ENCODE data around the gene AKR1D1.
"Not testable (repeated sequence)": the region's sequence is repeated elsewhere in the genome, so short reads cannot be mapped to it uniquely, and the experiment has no call there.

AKR1D1 gene

DNA sequence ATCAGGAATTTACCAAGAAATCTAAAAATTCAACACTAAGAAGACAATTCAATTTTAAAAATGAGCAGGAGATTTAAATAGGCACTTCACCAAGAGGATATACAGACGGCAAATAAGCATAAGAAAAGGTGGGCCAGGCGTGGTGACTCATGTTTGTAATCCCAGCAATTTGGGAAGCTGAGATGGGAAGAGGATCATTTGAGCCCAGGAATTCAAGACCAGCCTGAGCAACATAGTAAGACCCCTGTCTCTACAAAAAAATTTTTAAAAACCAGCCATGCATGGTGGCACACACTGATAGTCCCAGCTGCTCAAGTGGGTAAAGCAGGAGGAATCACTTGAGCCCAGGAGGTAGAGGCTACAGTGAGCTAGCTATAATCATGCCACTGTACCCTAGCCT is 3.5 kb upstream of the AKR1D1 start:
- no peak overlapping the region for H3K9ac ChIP-seq (ENCODE audit: low read length)
- peak overlapping the region; percentile 88 for H3K27ac ChIP-seq (ENCODE audit: low read depth, low read length)
- no peak overlapping the region for H3K4me3 ChIP-seq (ENCODE audit: low read depth, low read length)
- H3K9me3 ChIP-seq (ENCODE audit: control insufficient read depth, insufficient read depth, low read depth, low read length) = peaks cover 44% of the 10 kb centered on the region
- H3K27me3 ChIP-seq (ENCODE audit: control insufficient read depth, insufficient read depth, low read length) = no peaks in the 10 kb centered on the region
- peaks cover 17% of the 10 kb centered on the region; the same call in 1 of the 2 replicates for H3K4me1 ChIP-seq (ENCODE audit: control insufficient read depth, insufficient read depth, low read length)
- H3K36me3 ChIP-seq (ENCODE audit: control insufficient read depth, insufficient read depth, low read length) = 0 out of 2 replicates have a peak, but pooled peaks cover 3% of the 10 kb centered on the region

DNA sequence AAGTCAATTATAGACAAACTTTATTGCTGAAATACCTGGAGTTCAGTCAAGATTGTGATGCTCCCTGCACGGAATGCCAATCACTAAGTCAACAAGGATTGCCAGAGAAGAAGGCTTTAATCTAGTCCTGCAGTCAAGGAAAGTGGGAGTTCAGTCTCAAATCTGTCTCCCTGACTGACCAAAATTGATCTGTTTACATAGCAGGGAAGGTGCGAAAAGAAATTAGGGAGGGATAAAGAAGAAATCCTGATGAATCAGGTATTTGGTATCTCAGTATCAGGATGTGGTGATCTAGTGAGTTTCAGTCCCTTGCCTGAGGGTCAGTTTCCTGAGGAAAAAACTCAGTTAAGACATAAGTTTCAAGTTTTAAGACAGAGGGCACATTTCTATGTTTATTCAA is 2.1 kb upstream of the AKR1D1 start:
- no peak overlapping the region for H3K4me3 ChIP-seq (ENCODE audit: low read depth, low read length)
- H3K27ac ChIP-seq (ENCODE audit: low read depth, low read length) = no peak overlapping the region
- peaks cover 17% of the 10 kb centered on the region; the same call in 1 of the 2 replicates for H3K4me1 ChIP-seq (ENCODE audit: control insufficient read depth, insufficient read depth, low read length)
- 0 out of 2 replicates have a peak, but pooled peaks cover 3% of the 10 kb centered on the region for H3K36me3 ChIP-seq (ENCODE audit: control insufficient read depth, insufficient read depth, low read length)
- H3K9ac ChIP-seq (ENCODE audit: low read length) = no peak overlapping the region
- H3K27me3 ChIP-seq (ENCODE audit: control insufficient read depth, insufficient read depth, low read length) = no peaks in the 10 kb centered on the region
- peaks cover 47% of the 10 kb centered on the region for H3K9me3 ChIP-seq (ENCODE audit: control insufficient read depth, insufficient read depth, low read depth, low read length)

DNA sequence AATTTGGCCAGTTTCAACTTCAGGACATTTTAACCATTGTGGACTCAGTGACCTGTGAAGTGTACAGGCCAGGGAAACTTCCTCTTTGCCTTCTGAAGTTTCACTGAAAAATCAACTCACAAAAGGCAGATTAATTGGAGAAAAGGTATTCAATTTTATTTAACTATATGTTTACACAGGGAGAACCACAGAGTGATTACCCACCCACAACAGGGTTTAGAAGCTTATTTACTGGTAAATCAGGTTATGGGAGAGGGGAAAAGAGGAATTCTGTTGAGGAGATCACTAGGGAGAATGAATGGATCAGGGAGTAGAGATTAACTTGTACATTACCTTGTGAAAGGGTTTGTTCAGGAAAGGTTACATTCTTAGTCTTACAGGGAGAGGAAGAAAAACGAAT is 1.7 kb upstream of the AKR1D1 start:
- H3K9me3 ChIP-seq (ENCODE audit: control insufficient read depth, insufficient read depth, low read depth, low read length) = peaks cover 47% of the 10 kb centered on the region
- H3K4me1 ChIP-seq (ENCODE audit: control insufficient read depth, insufficient read depth, low read length) = peaks cover 17% of the 10 kb centered on the region; the same call in 1 of the 2 replicates
- H3K36me3 ChIP-seq (ENCODE audit: control insufficient read depth, insufficient read depth, low read length) = 0 out of 2 replicates have a peak, but pooled peaks cover 3% of the 10 kb centered on the region
- no peaks in the 10 kb centered on the region for H3K27me3 ChIP-seq (ENCODE audit: control insufficient read depth, insufficient read depth, low read length)
- no peak overlapping the region for H3K4me3 ChIP-seq (ENCODE audit: low read depth, low read length)
- H3K9ac ChIP-seq (ENCODE audit: low read length) = no peak overlapping the region
- H3K27ac ChIP-seq (ENCODE audit: low read depth, low read length) = no peak overlapping the region

DNA sequence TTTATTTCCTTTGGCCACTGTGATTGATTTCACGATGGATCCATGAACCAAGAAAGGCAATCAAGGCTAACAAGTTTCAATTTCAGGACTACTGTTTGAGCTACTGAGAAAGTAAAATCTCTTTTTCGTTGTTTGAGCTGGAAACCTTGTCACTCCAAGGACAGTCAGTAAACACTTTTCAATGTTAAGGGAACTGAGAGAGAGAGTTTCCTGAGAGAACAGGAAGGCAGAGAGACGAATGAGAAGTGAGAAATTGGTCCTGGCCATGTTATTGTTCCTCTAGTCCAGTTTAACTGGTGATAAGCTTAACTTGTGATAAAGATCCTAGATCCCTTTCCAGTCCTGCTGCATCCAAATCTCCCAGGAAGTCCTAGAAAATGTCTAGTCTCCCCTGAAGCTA is 909 bp upstream of the AKR1D1 start:
- no peak overlapping the region for H3K9ac ChIP-seq (ENCODE audit: low read length)
- H3K9me3 ChIP-seq (ENCODE audit: control insufficient read depth, insufficient read depth, low read depth, low read length) = peaks cover 47% of the 10 kb centered on the region
- H3K36me3 ChIP-seq (ENCODE audit: control insufficient read depth, insufficient read depth, low read length) = 0 out of 2 replicates have a peak, but pooled peaks cover 3% of the 10 kb centered on the region
- no peak overlapping the region for H3K27ac ChIP-seq (ENCODE audit: low read depth, low read length)
- H3K4me3 ChIP-seq (ENCODE audit: low read depth, low read length) = no peak overlapping the region
- no peaks in the 10 kb centered on the region for H3K27me3 ChIP-seq (ENCODE audit: control insufficient read depth, insufficient read depth, low read length)
- H3K4me1 ChIP-seq (ENCODE audit: control insufficient read depth, insufficient read depth, low read length) = peaks cover 17% of the 10 kb centered on the region; the same call in 1 of the 2 replicates

DNA sequence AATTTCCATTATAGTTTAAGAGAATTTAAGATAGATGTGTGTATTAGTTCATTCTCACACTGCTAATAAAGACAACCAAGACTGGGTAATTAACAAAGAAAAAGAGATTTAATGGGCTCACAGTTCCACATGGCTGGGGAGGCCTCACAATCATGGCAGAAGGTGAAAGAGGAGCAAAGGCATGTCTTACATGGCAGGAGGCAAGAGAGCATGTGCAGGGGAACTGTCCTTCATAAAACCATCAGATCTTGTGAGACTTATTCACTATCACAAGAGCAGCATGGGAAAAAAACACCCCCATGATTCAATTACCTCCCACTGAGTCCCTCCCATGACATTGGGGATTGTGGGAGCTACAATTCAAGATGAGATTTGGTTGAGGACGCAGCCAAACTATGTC is 473 bp upstream of the AKR1D1 start:
- Histone ChIP-seq H3K4me1 (ENCODE audit: control insufficient read depth, insufficient read depth, low read length) (peaks cover 17% of the 10 kb centered on the region; the same call in 1 of the 2 replicates), H3K9me3 (ENCODE audit: control insufficient read depth, insufficient read depth, low read depth, low read length) (peaks cover 47% of the 10 kb centered on the region)
- not testable (repeated sequence) for H3K4me3 ChIP-seq (ENCODE audit: low read depth, low read length); H3K9ac ChIP-seq (ENCODE audit: low read length); H3K36me3 ChIP-seq (ENCODE audit: control insufficient read depth, insufficient read depth, low read length); H3K27me3 ChIP-seq (ENCODE audit: control insufficient read depth, insufficient read depth, low read length); H3K27ac ChIP-seq (ENCODE audit: low read depth, low read length)

DNA sequence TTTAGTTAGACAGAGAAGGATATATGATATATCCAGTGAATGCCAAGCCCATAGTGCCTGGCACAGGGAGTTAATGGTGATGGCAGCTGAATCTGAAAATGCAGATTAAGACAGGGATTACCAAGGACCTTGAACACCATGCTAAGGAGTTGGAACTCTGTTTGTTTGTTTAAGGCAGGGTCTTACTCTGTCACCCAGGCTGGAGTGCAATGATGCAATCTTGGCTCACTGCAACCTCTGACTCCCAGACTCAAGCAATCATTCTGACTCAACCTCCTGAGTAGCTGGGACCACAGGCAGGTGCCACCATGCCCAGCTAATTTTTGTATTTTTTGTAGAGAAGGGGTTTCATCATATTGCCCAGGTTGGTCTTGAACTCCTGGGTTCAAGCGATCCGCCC is 1.6 kb downstream of the AKR1D1 start:
- H3K4me3 ChIP-seq (ENCODE audit: low read depth, low read length) = no peak overlapping the region
- no peak overlapping the region for H3K27ac ChIP-seq (ENCODE audit: low read depth, low read length)
- no peak overlapping the region for H3K9ac ChIP-seq (ENCODE audit: low read length)
- H3K9me3 ChIP-seq (ENCODE audit: control insufficient read depth, insufficient read depth, low read depth, low read length) = peaks cover 44% of the 10 kb centered on the region
- 0 out of 2 replicates have a peak, but pooled peaks cover 3% of the 10 kb centered on the region for H3K36me3 ChIP-seq (ENCODE audit: control insufficient read depth, insufficient read depth, low read length)
- no peaks in the 10 kb centered on the region for H3K27me3 ChIP-seq (ENCODE audit: control insufficient read depth, insufficient read depth, low read length)
- H3K4me1 ChIP-seq (ENCODE audit: control insufficient read depth, insufficient read depth, low read length) = peaks cover 6% of the 10 kb centered on the region; the same call in 1 of the 2 replicates

DNA sequence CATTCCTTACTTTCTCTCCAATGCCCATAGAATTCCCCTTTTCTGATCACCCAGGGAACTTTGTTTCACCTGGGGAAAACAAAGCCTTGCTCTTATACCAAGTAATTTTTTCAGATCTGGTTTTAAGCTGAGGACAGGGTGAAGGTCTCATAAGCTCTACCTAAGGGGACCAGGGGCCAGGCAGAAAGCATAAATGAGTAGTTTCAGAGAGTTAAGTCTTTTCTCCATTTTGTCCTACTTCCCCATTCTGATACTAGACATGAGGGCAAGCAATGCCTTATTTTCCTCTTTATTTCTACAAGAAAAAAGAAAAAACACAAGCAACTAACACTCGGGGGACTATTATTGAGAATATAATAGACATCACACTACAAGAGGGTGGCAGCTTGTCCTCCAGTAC is 2.9 kb downstream of the AKR1D1 start:
- H3K27ac ChIP-seq (ENCODE audit: low read depth, low read length) = no peak overlapping the region
- 0 out of 2 replicates have a peak, but pooled peaks cover 3% of the 10 kb centered on the region for H3K36me3 ChIP-seq (ENCODE audit: control insufficient read depth, insufficient read depth, low read length)
- no peak overlapping the region for H3K9ac ChIP-seq (ENCODE audit: low read length)
- peaks cover 31% of the 10 kb centered on the region for H3K9me3 ChIP-seq (ENCODE audit: control insufficient read depth, insufficient read depth, low read depth, low read length)
- no peaks in the 10 kb centered on the region for H3K27me3 ChIP-seq (ENCODE audit: control insufficient read depth, insufficient read depth, low read length)
- H3K4me1 ChIP-seq (ENCODE audit: control insufficient read depth, insufficient read depth, low read length) = no peaks in the 10 kb centered on the region
- no peak overlapping the region for H3K4me3 ChIP-seq (ENCODE audit: low read depth, low read length)

DNA sequence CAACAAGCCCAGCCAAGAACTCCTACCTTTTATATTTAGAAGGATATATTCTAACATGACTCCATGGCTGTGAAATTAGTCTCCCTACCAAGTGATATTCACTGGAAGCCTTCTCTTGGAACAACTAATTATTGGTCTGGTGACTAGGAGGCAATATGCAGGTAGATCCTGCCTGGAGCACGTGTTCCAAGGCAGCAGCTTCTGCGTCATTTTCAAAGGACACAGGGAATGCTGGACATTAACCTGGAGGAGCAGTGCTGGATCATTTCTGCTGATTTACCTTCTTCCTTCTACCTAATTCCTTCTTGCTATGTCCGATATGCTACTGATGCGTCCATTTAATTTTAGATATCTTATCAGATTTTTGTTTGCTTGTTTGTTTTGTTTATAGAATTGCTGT is 5.6 kb downstream of the AKR1D1 start:
- Histone ChIP-seq H3K27me3 (ENCODE audit: control insufficient read depth, insufficient read depth, low read length) (no peaks in the 10 kb centered on the region), H3K4me3 (ENCODE audit: low read depth, low read length) (no peak overlapping the region), H3K9ac (ENCODE audit: low read length) (no peak overlapping the region), H3K27ac (ENCODE audit: low read depth, low read length) (no peak overlapping the region), H3K36me3 (ENCODE audit: control insufficient read depth, insufficient read depth, low read length) (no peaks in the 10 kb centered on the region), H3K4me1 (ENCODE audit: control insufficient read depth, insufficient read depth, low read length) (no peaks in the 10 kb centered on the region), H3K9me3 (ENCODE audit: control insufficient read depth, insufficient read depth, low read depth, low read length) (peaks cover 7% of the 10 kb centered on the region; the same call in 1 of the 2 replicates)

DNA sequence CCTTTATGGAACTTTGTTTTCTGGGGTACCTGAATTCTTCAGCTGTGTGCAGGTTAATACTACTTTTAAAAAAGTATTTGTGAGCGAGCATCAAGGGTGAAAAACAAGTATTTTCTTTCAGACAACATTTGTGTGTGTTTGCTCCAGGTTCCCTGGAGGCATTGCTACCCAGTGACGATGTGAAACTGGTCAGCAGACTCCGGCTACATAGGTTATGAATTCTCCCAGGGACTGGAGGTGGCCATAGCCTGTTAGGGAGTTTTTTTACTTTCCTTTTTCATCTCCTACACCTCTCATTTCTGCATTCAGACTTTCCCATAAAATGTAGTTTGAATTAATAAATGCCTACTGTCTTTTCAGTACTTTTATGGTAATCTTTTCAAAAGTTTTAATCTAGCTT is 7.6 kb downstream of the AKR1D1 start:
- no peak overlapping the region for H3K9ac ChIP-seq (ENCODE audit: low read length)
- H3K9me3 ChIP-seq (ENCODE audit: control insufficient read depth, insufficient read depth, low read depth, low read length) = no peaks in the 10 kb centered on the region
- H3K27me3 ChIP-seq (ENCODE audit: control insufficient read depth, insufficient read depth, low read length) = no peaks in the 10 kb centered on the region
- H3K4me1 ChIP-seq (ENCODE audit: control insufficient read depth, insufficient read depth, low read length) = no peaks in the 10 kb centered on the region
- H3K27ac ChIP-seq (ENCODE audit: low read depth, low read length) = no peak overlapping the region
- H3K4me3 ChIP-seq (ENCODE audit: low read depth, low read length) = no peak overlapping the region
- H3K36me3 ChIP-seq (ENCODE audit: control insufficient read depth, insufficient read depth, low read length) = no peaks in the 10 kb centered on the region

DNA sequence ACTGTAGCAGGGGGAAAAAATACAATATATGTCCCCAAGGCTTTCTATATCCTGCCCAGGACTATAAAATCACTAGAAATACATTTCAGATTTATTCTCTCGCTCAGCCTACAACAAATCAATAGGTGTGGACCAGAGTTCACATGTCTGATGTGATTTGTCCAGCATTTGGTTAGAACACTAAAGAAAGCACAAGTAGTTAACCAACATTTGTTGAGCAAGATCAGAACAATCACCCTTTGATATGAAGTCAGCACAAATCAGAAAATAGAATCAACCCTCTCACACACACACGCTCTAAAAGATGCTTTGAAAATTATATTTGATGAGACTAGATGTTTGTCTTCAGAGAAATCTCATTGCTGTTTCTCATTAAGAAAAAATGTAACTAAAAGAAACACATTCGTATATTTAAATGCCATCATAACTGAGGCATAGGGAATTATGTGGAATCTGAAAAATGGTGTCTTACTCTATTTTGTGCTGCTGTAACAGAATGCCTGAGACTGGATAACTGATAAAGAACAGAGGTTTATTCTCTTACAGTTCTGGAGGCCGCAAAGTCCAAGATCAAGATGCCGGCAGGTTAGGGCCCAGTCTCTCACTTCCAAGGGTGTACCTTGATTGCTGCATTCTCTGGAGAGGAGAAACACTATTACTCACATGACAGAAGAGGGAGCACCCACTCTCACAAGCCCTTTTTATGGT is 10.5 kb downstream of the AKR1D1 start:
- Histone ChIP-seq H3K36me3 (ENCODE audit: control insufficient read depth, insufficient read depth, low read length) (no peaks in the 10 kb centered on the region), H3K9ac (ENCODE audit: low read length) (no peak overlapping the region), H3K27ac (ENCODE audit: low read depth, low read length) (no peak overlapping the region), H3K4me1 (ENCODE audit: control insufficient read depth, insufficient read depth, low read length) (no peaks in the 10 kb centered on the region), H3K4me3 (ENCODE audit: low read depth, low read length) (no peak overlapping the region), H3K9me3 (ENCODE audit: control insufficient read depth, insufficient read depth, low read depth, low read length) (no peaks in the 10 kb centered on the region), H3K27me3 (ENCODE audit: control insufficient read depth, insufficient read depth, low read length) (no peaks in the 10 kb centered on the region)

DNA sequence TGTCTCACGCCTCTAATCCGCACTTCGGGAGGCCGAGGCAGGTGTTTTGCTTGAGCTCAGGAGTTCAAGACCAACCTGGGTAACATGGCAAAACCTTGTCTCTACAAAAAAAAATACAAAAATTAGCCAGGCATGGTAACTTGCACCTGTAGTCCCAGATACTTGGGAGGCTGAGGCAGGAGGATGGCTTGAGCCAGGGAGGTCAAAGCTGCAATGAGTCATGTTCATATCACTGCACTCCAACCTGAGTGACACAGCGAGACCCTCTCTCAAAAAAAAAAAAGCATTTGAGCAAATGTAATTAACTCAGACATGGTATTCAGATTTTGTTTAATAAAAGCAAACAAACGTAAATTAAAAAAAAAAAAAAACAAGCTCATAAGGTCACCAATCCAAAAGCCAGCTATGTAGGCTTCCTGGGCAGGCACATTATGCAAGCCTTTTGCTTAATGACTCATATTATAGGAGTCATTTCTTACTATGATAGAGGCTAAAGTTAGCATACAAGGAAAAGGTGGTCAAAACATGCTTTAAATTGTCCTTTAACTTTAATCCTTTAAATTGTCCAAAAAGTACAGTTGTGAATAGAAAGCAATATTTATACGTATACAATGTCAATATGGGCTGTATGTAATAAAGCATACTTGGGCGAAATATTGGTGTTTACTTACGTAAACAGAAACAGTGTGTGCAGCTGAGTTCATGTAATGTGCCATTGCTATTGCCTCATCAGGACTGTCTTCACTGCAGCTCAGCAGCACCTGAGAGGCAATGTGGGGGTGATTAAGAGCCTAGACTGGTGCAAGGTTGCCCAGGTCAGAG is 13.0 kb downstream of the AKR1D1 start:
- no peak overlapping the region for H3K27ac ChIP-seq (ENCODE audit: low read depth, low read length)
- no peak overlapping the region for H3K9ac ChIP-seq (ENCODE audit: low read length)
- no peaks in the 10 kb centered on the region for H3K4me1 ChIP-seq (ENCODE audit: control insufficient read depth, insufficient read depth, low read length)
- no peaks in the 10 kb centered on the region for H3K9me3 ChIP-seq (ENCODE audit: control insufficient read depth, insufficient read depth, low read depth, low read length)
- no peaks in the 10 kb centered on the region for H3K27me3 ChIP-seq (ENCODE audit: control insufficient read depth, insufficient read depth, low read length)
- no peaks in the 10 kb centered on the region for H3K36me3 ChIP-seq (ENCODE audit: control insufficient read depth, insufficient read depth, low read length)
- no peak overlapping the region for H3K4me3 ChIP-seq (ENCODE audit: low read depth, low read length)
